Midbrain (tissue), 1 donor: ENCODE measurements around the gene TUBD1.
A peak's percentile ranks its signal among the peaks of the same experiment; 100 is the strongest.
"Not testable (repeated sequence)": the region's sequence is repeated elsewhere in the genome, so short reads cannot be mapped to it uniquely, and the experiment has no call there.

Experiments
- DNase-seq: peaks from one replicate; lab custom pipeline; 2025; lab: John Stamatoyannopoulos, UW

Gene TUBD1

DNA sequence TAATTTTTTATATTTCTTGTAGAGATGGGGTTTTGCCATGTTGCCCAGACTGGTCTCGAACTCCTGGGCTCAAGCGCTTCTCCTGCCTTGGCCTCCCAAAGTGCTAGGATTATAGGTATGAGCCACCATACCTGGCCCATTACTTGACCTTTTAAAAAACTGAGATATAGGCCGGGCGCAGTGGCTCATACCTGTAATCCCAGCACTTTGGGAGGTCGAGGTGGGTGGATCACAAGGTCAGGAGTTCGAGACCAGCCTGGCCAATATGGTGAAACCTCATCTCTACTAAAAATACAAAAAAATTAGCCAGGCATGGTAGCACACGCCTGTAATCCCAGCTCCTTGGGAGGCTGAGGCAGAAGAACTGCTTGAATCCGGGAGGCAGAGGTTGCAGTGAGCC is 19.3 kb downstream of the TUBD1 start:
- not testable (repeated sequence) for DNase-seq

DNA sequence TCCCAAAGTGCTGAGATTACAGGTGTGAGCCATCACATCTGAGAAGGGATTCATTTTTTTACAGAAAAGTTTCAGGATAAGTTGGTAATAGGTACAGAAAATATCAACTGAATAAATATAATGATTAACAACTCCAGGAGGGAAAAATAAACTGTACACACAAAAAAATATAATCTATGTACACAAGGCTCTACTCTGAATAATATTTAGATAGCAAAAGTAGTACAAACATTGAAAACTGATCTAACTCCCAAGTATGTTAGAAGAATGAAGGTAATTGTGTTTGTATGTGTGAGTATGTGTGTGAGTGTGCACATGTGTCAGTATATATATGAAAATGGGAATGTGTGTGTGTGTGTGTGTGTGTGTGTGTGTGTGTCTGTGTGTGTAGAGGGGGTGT is 20.4 kb downstream of the TUBD1 start:
- DNase-seq = no peak

DNA sequence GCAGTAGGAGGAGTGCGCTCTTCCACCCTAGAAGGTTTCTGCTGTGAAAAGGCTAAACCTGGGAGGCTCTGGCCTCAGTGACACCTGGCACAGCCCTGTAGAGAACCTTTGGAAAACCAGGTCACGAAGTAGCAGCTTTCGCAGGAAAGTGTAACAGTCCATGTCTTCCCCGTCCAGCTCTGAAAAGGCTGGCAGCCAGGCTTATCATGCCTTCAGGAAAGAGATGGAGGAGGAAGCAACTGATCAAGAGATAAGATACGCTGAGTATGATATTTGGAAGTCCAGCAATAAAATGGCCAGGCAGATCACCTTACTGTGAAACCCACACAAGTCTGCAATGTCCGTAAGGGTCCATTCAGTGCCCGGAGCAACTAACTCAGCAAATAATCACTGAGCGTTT is 22.3 kb downstream of the TUBD1 start:
- DNase-seq = no peak

DNA sequence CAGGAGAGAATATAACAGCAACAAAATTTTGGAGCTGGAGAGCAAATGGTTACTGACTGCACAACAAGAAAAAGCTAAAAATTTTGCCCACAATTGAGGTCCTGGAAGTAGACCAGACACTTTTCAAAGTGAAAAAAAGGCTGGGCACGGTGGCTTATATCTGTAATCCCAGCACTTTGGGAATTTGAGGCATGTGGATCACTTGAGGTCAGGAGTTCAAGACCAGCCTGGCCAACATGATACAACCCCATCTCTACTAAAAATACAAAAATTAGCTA is 22.9 kb downstream of the TUBD1 start:
- DNase-seq = no peak

DNA sequence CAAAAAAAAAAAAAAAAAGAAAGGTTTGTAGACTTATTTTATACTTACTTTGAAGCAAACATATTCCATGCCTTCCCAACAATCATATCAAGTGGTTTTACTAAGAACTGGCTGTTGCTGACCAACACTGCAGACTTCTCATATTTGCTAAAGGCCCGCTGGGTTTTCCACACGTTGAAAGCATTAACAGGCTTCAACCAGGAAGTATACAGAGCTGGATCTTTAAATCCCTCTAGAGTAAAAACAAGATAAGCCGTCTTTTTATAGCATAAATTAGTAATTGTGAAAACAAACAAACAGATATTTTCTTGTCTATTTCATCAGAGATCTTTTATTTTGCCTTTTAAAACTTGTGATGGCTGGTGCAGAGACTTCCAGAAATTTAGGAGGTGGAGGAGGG is 29.1 kb downstream of the TUBD1 start:
- DNase-seq = no peak

DNA sequence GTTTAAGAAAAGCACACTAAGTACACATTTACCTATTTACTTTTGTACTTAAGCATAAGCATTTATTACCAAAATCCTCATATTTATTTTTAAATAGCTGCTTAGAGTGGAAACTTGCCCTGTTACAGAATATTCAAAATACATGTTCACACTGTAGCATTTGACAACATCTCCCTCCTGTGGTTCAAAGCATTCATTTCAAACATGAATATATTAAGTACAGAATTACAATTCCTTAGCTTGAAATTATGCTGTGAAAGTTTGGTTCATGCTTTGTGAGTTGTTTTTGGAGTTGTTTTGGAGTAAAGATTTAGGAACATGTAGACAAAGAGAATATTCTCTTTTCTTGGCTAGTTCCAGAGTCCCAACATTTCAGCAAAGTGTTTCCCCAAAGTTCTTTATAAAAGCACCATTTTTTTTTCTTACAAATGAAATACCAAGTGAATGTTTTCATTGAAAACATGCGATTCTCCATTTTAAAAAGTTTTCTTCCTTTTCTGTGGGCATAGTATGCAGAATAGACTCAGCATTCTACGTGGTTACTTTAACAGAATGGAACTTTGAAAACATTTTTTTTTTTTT is 33.2 kb downstream of the TUBD1 start:
- DNase-seq = peak; percentile 6

DNA sequence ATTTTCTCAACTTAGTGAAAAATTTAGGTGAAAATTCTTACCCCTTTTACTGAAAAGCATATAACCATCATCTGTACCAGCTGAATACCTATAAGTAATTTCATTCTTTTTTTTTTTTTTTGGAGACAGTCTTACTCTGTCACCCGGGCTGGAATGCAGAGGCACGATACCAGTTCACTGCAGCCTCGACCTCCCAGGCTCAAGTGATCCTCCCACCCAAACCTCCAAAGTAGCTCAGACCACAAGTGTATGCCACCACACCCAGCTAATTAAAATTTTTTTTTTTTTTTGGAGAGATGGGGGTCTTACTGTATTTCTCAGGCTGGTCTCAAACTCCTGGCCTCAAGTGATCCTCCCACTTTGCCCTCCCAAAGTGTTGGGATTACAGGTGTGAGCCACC is 33.8 kb downstream of the TUBD1 start:
- DNase-seq = no peak

DNA sequence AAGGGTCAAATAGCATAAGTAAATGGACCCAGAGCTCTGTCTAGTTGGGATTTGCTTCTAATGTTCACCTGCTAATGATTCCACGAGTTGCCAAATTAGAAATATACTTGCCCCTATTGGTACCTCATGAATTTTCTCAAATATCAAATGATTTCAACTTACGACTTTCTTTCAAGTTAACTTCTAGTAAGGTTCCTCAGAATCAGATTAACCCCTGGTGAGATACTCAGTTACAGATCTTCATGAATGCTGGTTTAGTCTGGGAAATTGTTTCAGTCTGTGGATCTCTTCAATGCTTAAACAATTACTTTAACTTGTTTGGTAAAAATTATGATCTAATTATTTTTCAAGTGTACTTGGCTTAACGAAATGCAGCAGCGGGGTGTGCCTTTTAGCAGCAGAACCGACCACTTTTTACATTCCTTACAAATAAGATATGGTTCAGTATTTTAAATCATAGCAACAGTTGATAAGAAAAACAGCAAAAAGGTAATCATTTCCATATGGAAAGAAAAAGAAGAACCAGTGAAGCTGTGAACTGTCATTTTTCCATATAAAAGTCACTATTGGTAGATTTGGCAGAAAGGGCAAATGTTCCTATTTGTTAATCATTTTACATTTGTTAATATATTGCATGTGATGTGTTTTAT is 34.5 kb downstream of the TUBD1 start:
- no peak for DNase-seq

DNA sequence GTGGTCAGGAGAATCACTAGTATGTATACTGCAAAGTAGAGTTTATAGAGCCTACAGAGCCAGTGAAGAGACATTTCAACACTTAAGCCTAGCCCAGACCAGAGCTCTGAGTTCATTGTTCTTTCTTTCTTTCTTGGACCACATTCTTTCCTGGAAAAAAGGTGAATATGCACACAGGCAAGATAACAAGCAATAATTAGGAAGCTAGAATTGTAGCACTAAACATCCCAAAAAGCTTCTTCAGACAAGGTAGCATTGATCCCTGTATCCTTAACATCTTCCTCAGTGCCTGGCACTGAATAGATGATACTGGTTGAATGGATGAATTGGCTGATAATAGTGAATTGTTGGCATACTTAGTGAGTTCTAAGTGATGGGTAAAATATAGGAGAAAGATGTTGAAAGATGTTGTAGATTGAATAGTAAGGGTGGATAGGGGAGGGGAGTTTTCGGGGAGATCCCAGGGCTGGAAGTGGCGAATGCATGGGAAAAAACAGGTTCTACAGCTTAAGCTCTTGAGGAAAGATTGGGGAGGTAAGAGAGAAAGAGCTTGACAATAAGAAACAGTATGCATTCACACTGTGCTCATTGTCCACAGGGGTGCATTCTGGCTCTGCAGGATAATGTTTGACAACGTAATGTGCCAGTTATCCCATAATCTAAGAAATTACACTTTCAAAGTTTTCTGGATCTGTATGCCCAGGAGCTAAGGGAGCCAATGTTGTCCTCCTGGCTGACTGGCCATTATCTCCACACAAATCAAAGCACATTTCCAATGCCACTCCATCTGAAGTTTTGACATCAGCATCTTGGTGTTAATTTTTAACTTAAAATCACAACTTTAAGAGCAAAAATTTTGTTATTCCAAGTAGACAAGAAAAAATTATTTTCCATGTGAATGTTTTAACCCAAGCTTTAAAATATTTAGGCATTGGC is 35.6 kb downstream of the TUBD1 start:
- no peak for DNase-seq

DNA sequence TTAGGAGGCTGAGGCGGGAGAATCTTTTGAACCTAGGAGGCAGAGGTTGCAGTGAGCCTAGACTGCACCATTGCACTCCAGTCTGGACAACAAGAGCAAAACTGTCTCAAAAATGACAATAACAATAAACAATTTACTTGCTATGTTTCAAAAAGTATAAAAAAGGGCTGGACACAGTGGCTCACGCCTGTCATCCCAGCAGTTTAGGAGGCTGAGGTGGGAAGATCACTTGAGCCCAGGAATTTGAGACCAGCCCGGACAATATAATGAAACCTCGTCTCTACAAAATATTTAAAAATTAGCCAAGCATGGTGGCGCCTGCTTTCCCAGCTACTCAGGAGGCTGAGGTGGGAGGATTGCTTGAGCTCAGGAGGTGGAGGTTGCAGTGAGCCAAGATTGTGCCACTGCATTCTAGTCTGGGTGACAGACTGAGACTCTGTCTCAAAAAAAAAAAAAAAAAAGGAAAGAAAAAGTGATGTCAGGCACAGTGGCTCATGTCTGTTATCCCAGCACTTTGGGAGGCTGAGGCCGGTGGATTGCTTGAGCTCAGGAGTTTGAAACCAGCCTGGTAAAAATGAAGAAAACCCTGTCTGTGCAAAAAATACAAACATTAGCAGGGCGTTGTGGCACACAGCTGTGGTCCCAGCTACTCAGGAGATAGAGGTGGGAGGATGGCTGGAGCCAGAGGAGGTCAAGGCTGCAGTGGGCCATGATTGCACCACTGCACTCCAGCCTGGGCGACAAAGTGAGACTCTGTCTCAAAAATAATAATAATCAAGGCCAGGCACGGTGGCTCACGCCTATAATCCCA is 38.6 kb downstream of the TUBD1 start:
- not testable (repeated sequence) for DNase-seq

DNA sequence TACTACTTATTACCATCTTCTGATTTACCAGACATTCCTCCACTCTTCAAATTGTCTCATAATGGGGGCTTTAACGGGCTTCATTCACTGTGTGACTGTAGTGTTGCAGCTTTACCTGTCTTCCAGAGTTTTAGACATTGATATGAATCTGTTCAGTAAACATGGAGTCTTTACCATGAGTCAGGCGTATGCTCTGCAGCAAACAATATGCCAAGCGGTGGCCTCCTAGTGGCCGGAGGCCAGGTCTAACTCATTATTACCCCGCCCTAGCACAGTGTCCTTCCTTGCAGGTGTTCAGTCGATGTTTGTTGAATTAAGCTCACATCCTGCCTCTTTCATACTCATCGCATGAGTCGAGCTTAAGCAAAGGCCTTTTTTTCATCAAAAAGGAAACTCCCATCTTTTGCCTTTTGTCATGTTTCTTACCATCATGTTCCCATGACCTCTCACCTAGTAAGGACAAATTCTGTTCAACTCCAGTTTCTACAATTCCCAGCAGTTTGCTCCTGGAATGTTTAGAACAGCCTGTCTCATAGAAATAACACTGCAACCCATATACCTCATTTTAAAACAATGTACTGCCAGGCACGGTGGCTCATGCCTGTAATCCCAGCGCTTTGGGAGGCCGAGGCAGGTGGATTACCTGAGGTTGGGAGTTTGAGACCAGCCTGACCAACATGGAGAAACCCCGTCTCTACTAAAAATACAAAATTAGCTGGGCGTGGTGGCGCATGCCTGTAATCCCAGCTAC is 39.4 kb downstream of the TUBD1 start:
- no peak for DNase-seq

DNA sequence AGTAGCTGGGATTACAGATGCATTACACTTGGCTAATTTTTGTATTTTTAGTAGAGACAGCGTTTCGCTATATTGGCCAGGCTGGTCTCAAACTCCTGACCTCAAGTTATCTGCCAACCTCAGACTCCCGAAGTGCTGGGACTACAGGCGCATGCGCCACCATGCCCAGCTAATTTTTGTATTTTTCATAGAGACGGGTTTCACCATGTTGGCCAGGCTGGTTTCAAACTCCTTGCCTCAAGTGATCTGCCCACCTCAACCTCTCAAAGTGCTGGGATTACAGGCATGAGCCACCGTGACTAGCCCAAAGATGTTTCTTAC is 39.9 kb downstream of the TUBD1 start:
- not testable (repeated sequence) for DNase-seq

DNA sequence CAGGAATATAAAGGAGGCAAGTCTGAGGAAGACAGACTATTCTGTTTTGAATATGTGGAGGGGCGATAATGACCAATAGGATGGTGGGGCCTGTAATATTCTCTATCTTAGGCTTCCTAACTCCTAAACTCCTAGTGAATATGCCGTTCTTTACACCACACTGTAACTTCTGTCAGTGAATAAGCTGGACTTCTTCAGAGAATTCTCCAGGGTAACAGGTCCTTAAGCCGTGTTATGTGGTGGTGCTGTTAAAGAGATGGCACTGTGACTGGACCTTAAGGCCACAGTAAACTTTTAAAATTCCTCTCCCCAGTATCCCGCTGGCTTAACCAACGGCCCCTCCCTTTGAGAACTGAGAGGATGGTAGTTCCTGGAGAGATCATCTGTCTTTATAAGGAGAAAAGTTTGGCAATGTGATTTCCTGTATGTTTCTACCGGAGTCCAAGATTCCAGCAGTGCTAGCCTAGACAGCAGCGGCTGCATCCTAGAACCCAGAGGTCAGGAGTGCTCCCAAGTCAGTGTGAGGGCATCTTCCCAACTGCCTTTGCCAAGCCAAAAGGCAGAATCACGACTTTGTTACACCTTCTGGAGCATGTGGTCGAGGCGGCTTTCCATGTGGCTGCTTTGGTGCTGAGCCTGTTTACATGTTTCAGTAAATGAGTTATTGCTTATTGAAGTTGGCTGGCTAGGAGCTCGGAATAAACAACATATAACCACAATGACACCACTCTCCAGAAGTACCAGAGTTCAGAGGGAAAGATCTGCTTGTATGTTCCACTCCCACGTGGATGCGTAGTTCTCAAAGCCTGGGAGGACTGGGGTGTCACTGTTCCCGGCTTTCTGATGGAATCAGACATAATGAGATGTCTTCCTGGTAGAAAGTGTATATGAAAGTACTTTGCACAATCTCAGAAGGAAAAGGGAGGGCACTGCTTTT is 41.0 kb downstream of the TUBD1 start:
- no peak for DNase-seq

DNA sequence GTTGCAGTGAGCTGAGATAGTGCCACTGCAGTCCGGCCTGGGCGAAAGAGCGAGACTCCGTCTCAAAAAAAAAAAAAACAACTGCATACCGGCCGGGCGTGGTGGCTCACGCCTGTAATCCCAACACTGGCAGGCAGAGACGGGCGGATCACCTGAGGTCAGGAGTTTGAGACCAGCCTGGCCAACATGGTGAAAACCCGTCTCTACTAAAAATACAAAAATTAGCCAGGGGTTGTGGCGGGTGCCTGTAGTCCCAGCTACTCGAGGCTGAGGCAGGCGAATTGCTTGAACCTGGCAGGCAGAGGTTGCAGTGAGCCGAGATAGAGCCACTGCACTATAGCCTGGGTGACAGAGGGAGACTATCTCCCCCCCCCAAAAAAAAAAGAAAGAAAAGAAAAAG is 42.4 kb downstream of the TUBD1 start:
- DNase-seq = not testable (repeated sequence)

DNA sequence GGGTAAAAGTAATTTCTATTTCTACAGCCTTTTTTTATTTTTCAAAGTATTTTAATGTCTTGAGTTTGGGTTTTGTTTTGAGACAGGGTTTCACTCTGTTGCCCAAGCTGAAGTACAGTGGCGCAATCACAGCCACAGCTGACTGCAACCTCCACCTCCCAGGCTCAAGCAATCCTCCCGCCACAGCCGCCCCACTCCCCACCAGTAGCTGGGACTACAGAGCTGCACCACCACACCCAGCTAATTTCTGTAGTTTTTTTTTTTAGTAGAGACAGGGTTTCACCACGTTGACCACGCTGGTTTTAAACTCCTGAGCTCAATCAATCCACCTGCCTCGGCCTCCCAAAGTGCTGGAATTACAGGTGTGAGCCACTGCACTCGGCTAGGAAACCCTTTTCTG is 44.0 kb downstream of the TUBD1 start:
- no peak for DNase-seq

DNA sequence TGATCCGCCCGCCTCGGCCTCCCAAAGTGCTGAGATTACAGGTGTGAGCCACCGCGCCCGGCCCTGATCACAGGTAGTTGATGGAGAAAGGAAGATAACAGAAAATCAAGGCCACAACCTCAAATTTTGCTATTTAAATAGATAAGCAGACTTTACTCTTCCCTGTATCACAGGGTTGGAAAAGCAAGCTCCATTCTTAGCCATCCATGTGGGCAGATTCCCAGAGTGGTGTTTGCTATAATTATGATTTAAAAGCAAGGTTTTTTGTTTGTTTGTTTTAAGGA is 44.4 kb downstream of the TUBD1 start:
- no peak for DNase-seq

DNA sequence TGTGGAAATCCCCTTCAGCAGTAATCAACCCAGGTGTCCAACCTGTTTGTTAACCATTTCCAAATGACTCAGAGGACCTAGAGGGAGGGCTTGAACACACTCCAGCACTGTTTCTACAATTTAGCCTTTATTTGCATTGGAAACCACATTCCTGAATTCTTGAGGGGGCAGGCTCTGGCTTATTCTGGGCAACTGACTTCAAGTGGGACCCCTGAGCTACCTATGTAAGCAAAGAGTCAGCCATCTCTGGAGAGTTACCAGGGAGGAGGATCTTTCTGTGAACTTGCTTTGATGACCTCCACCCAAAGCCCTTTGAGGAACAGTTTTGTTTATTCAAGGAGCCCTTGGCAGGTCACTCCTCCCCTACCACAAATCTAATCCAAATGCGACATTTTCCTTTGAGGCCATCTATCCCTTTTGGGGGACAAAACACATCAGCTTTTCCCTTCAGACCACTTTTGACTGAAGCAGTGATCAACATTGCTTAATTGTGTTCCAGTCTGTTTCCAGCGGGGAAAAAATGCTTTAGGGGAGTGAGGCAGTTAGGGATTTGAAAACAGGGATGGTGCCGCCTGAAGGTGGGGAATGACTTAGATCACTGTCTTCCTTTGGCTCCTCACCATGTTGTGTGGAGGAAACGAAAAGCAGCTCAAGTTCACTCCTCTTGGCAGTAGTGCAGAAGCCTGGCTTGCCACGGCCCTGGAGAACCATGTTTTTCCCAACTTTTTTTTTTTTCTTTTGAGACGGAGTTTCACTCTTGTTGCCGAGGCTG is 46.2 kb downstream of the TUBD1 start:
- DNase-seq = no peak

DNA sequence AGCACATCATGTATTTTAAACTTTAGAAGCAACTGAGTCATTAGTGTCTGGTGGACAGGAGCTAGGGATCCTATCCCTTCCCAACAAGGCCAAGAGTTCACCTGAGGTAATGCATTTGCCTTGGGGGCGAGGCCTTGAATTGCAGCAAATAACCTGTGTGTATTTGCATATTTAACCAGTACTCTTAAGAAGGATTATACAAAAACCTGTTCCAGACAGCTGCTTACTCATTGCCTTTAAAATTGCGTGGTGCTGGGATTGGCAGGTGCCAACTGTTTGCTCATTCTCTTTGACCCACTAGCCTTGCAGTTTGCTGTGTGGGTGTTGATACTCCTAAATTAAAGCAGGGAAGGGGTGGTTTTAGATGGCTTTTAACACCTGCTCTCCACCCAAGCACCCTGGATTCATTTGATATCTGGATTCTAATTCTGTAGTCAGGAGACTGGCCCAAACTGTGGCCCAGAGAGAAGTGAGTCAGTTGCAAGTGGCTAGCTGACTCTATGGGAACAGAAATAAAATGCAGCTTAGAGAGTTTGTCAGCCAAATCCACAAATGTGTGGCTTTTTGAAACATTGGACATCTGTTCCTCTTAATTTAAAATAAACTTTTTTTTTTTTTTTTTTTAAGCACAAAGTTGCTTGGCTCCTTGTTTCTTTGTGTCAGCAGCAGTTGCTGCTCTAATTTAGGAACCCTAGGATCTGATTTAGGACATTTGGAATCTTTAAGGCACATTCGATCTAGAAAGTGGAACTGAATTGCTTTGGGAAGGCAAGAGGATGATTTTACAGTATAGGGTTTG is 46.9 kb downstream of the TUBD1 start:
- peak; percentile 19 for DNase-seq

DNA sequence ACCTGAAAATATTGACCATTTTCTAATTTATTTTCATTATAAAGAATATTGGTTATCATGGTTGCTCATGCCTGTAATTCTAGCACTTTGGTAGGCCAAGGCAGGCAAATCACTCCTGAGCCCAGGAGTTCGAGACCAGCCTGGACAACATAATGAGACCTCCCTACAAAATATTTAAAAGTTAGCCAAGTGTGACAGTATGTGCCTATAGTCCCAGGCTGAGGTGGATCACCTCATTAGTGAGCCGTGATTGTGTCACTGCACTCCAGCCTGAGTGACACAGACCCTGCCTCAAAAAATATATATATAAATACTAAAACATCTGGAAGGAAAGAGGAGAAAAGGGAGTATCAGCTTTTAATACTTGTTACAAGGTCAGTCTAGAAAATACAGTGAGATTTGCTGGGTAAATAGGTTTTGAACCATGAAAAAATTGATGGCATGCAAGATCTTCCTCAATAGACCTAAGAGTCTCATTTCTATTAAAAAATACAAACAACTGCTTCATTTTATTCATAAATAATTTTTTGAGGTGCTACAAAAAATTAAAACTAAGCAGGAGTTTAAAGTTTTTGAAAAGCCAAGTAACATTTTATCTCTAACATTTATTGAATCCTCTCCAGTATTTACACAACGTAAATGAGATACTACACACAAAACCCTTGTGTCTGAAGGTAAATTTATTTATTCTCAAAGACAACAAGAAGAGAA is 47.7 kb downstream of the TUBD1 start:
- DNase-seq = no peak
